Hypothalamus (tissue), 51 donors: ENCODE measurements around the gene TAAR2.
"Not testable (repeated sequence)": the region's sequence is repeated elsewhere in the genome, so short reads cannot be mapped to it uniquely, and the experiment has no call there.

Experiments
- DNase-seq, 51 donors: peaks; one replicate each; lab custom pipeline; 2025; lab: John Stamatoyannopoulos, UW

The TAAR2 gene

GRCh38 chr6:132616677-132617076, 7.4 kb downstream of the TAAR2 start:
- peak in 2 of 51 donors; percentile 12 to 20 for DNase-seq

- DNase-seq = no peak
Measured at GRCh38 chr6:132614554-132614953, 9.5 kb downstream of the TAAR2 start.

- no peak for DNase-seq
Measured at GRCh38 chr6:132612449-132613108, 11.5 kb downstream of the TAAR2 start.

DNA sequence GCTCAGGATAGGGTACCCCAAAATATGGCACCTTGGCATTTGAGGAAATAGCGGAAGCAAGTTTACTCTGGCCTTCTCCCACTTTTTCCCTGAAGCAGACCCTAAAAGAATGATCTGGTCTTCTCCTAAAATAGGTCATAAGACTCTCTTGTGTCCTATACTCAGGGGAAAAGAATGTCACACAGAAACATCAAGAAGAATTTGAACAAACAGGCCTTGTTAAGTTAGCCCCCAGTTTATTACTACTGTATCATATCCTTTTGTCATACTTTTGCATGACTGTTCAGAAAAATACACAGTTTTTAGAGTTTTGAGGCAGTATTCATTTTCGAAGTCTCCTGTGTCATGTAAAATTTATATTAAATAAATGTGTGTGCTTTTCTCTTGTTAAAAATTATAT, 12.5 kb downstream of the TAAR2 start:
- DNase-seq = no peak

DNA sequence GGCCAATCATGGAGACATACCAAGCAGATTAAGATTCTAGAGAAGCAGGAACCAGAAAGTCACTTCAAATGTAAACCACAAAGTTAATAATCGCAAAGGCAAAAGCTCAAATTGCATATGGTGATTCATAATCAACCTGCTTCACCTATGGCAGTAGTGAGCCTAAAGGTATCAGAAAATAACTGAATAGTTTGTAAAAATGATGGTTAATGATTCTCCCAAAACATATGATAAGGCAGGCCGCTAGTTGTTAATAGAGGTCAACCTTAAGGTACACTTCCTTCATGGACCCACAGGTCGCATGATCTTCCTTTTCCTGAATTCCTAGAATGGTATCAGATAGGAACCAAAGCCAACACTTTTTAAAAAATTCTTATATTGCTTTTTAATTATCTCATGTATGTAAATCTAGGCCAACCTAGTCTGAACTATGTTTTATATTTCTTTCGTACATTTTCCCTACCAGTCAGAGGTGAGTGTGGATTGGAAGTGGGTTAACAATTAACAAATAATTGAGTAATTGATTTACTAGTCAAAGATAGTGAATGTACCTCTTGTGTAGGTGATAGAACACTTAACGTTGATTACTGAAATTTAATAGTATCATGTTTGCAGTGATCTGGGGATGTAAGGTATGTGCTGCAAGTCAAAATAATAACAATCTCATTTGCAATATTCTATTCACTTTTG, 16.4 kb downstream of the TAAR2 start:
- DNase-seq = no peak

DNA sequence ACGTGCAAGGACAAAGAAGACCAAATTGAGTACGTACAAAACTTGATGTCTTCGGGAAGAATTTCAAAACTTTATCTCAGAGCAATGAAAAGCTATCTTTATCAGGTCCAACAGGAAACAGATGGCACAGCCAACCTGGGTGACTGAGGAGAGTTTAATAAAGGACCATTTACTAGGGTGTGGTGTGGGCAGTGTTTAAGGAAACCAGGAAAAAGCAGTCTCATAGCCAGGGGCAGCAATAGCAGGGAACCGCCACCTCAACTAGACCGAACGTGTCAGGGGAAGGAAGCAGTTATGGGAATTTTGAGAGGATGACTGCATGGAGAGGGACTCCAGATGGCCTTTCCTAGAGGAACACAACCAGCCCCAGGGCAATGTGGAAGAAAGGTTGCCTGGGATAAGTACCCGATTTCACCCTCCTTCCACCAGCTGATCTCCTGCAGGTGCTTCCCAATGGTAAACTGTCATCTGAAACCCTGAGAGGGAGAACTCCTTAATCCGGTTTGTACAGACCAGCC, 19.4 kb downstream of the TAAR2 start:
- DNase-seq = no peak

- not testable (repeated sequence) for DNase-seq
Measured at GRCh38 chr6:132600900-132601299, 23.2 kb downstream of the TAAR2 start.

GRCh38 chr6:132598473-132598872, 25.6 kb downstream of the TAAR2 start:
- no peak for DNase-seq

DNA sequence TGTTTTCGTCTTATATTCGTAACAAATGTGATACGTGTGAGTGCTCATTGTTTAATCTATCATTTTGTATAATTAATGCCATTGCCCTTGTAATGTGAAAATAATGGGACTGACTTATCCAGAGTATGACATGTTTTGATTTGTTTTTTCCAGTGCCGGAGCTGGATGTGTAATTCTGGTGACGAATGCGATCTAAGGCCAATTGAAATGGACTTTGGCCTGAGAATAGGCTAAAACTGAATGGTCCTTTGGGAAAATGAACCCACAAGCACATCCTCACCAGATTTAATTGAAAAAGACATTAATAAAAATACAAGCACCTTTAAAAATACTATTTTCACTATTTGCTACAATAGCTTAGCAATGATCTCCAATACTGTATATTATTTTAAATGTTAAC, 27.9 kb downstream of the TAAR2 start:
- DNase-seq = no peak

DNA sequence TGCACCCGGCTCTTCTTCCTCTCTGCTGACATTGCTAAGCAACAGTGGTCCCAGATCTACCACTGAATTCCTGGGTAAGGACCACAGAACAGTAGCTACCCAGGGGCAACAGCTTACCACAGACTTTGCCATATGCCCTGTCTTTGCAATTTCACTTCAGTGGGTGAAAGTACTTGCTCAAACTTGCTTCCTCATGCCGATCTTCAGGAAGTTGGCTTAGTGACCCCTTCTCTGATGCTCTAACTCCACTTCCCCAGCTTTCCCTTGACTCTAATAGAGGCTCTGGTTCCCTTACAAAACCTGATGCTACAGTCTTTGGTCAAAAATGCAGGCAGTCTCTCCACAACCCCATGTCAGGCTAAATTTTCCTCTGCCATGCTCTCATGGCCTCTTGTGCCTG, 31.2 kb downstream of the TAAR2 start:
- no peak for DNase-seq

- no peak for DNase-seq
Measured at GRCh38 chr6:132590362-132590761, 33.7 kb downstream of the TAAR2 start.

DNA sequence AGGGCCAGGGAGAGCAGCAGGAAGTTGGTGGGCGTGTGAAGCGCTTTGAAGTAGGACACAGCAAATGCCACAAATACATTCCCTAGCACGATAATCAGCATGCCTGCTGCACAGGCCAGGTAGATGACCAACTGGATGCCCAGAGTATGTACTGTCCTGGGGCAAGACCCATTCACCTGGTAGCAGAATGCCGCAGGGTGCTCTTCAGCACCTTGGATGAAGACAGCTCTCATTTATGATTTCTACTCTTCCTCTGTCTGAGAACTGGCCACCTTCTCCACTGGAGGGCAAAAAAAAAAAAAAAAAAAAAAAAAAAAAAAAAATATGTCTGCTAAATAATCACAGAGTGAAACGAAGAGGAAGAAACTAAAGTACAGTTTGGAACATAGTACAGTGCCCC, 34.6 kb downstream of the TAAR2 start, which contains the start of gene TAAR5:
TAAR5 (minus strand) TSS at position 288 of the 400 bp plus-strand sequence; CDS start at position 233, 55 bp downstream.
- no peak for DNase-seq

- DNase-seq = no peak
Measured at GRCh38 chr6:132587424-132587823, 36.7 kb downstream of the TAAR2 start.

GRCh38 chr6:132584698-132585097, 39.4 kb downstream of the TAAR2 start:
- no peak for DNase-seq

GRCh38 chr6:132571774-132572173, 52.3 kb downstream of the TAAR2 start:
- no peak for DNase-seq

GRCh38 chr6:132570221-132570777, 53.8 kb downstream of the TAAR2 start, which contains the start of gene TAAR6:
Gene TAAR6 (plus strand): TSS chr6:132570322. CDS start chr6:132570322, 0 bp downstream.
- peak in 34 of 51 donors; percentile 3 to 68 (median 28) for DNase-seq

DNA sequence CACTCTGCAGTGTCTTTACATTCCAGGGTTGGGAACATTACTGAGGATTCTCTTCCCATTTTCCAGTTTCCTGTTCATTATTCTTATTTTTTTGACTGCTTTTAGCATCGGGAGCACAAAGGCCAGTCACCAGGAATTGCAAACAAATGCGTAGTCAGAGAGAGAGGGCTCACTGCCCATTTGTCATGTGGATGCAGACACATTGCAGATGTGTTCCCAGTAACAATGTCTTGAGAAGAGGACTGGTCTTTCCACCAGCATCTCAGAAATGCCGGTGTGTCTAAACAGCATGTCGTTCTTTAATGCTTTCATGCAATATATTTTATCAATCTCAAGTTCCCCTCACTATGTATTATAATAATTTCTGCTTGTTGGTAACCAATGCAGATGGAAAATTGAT, 54.9 kb downstream of the TAAR2 start:
- DNase-seq = peak in 32 of 51 donors; percentile 1 to 80 (median 38)

GRCh38 chr6:132568611-132569010, 55.5 kb downstream of the TAAR2 start:
- peak in 2 of 51 donors; percentile 5 to 26 for DNase-seq

DNA sequence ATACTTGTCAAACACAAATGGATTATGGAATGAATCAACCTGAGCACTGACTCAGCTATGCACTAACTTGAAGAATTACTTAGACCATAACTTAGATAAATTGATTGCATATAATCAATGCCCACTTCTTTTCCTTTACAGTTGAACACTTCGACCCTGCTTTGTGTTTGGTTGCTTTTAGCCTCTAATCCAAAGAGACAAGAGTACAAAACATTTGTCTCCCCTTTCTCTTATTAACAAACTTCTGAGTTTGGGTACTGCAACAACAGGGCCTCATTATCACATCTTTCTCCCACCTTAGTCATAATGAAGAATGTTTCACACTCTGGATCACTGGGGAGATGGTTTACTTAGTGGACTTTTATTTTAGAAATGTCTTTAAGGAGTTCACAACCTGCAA, 56.5 kb downstream of the TAAR2 start:
- peak in 1 of 51 donors; percentile 1 for DNase-seq
